Measurements from ENCODE around the gene CCDC187.

DNA sequence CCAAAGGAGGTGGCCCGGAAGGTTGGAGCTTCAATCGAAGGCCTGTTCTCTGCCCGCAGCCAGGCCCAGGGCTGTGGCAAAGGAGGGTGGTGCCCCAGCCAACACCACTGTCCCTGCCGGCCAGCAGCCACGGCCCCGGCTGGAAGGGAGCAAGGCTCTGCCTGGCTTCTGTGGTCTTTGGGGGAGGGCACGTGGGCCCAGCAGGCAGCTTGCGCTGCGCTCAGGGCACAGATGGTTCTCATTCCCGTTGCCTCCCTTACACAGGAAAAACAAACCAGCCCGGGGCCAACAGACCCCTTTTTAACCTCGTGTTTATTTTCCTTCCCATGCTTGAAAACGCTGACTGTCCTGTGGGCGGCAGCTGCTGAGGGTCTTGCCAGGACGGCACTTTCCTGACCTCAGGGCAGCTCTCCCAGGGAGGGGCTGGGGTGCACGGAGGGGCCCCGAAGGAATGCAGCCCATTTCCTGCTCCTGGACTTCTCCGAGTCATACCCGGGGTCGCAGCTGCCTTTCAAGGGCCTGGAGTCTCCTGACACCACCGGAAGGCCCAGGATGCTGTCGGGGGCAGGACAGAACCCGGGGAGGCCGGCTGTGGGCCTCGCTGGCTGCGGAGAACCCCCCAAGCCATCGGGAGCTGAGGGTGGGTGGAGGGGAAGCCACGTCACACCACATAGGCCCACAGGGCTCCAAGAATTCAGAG lies 22.3 kb upstream of the CCDC187 start:
- TF ChIP-seq TAF1 (IDR thresholded peaks at IDR 0.05; ENCODE audit: borderline replicate concordance, low read depth, low read length) (no peak), POLR2A (IDR thresholded peaks at IDR 0.05; ENCODE audit: low read depth, low read length) (no peak)

All from GM12892 (cell line).